ENCODE data around the gene HIRA. TPM values are rescaled to one million over a fixed set of nuclear protein-coding genes. Genes with fewer than 3 reads are reported as not detected.
A peak's percentile ranks its signal among the peaks of the same experiment; 100 is the strongest.

Gene HIRA
- total RNA-seq, 1 donor from 2014 or later = 36.2 TPM

- H3K4me1 ChIP-seq = no peaks in the 10 kb centered on the region
- DNase-seq (ENCODE audit: low spot score in 2 of 2) = no peak
- H3K4me3 ChIP-seq = no peak overlapping the region
- H3K27ac ChIP-seq = no peak overlapping the region
- TF ChIP-seq CTCF (IDR thresholded peaks at IDR 0.05) = no peak
- H3K36me3 ChIP-seq = no peaks in the 10 kb centered on the region
- no peaks in the 10 kb centered on the region for H3K27me3 ChIP-seq
- intact Hi-C loops (cut with DNase I) = no loop called here
- H3K9me3 ChIP-seq = no peaks in the 10 kb centered on the region
These were observed 127.7 kb downstream of the HIRA start for GRCh38 chr22:19303785-19304184.

GRCh38 chr22:19295733-19296132 lies 135.8 kb downstream of the HIRA start:
- intact Hi-C loops (cut with DNase I) = loop anchor here (10.0 kb wide), 2 partner anchors 419 to 559 kb away; partner anchors contain the start of genes GNB1L, RTL10 and SEPTIN5
- TF ChIP-seq CTCF (IDR thresholded peaks at IDR 0.05) = no peak

GRCh38 chr22:19292458-19293230 lies 138.9 kb downstream of the HIRA start:
- no peaks in the 10 kb centered on the region for H3K27me3 ChIP-seq
- H3K27ac ChIP-seq = peak overlapping the region in 1 of 2 donors; percentile 69
- H3K36me3 ChIP-seq = no peaks in the 10 kb centered on the region
- intact Hi-C loops (cut with DNase I) = loop anchor here (1.0 to 10.0 kb wide), 3 partner anchors 155 to 562 kb away; partner anchors contain the start of genes C22orf39, GNB1L, RTL10 and SEPTIN5
- no peak for TF ChIP-seq CTCF (IDR thresholded peaks at IDR 0.05)
- DNase-seq (ENCODE audit: low spot score in 2 of 2) = peak in 1 of 2 donors; percentile 62
- H3K9me3 ChIP-seq = no peaks in the 10 kb centered on the region
- peak overlapping the region; percentile 87 to 94 for H3K4me3 ChIP-seq
- H3K4me1 ChIP-seq = peaks cover 4 to 5% of the 10 kb centered on the region in 2 donors

More at GRCh38 chr22:19295733-19296132, 135.8 kb downstream of the HIRA start:
- H3K4me1 ChIP-seq = peaks cover 4 to 5% of the 10 kb centered on the region in 2 donors
- no peaks in the 10 kb centered on the region for H3K9me3 ChIP-seq
- H3K36me3 ChIP-seq = no peaks in the 10 kb centered on the region
- no peak overlapping the region for H3K27ac ChIP-seq
- DNase-seq (ENCODE audit: low spot score in 2 of 2) = no peak
- no peaks in the 10 kb centered on the region for H3K27me3 ChIP-seq
- no peak overlapping the region for H3K4me3 ChIP-seq

GRCh38 chr22:19291580-19292457 lies 139.7 kb downstream of the HIRA start, which contains the start of gene CLTCL1:
TSS of gene CLTCL1 (minus strand) at chr22:19291719. CDS start at chr22:19291641, 78 bp downstream.
- intact Hi-C loops (cut with DNase I) = loop anchor here (1.0 to 10.0 kb wide), 6 partner anchors 113 to 563 kb away; partner anchors contain the start of genes C22orf39, CDC45, GNB1L and MRPL40
- peak within 1 kb of the TSS; percentile 47 to 69 for H3K27ac ChIP-seq
- TF ChIP-seq CTCF (IDR thresholded peaks at IDR 0.05) = no peak

GRCh38 chr22:19291218-19291579 lies 140.3 kb downstream of the HIRA start:
- H3K27me3 ChIP-seq = no peaks in the 10 kb centered on the region
- DNase-seq (ENCODE audit: low spot score in 2 of 2) = peak in 1 of 2 donors; percentile 69
- peaks cover 4 to 5% of the 10 kb centered on the region in 2 donors for H3K4me1 ChIP-seq
- peak overlapping the region; percentile 47 to 69 for H3K27ac ChIP-seq
- H3K9me3 ChIP-seq = no peaks in the 10 kb centered on the region
- H3K36me3 ChIP-seq = no peaks in the 10 kb centered on the region
- TF ChIP-seq CTCF (IDR thresholded peaks at IDR 0.05) = no peak
- H3K4me3 ChIP-seq = peak overlapping the region; percentile 87 to 94
- intact Hi-C loops (cut with DNase I) = loop anchor here (1.0 to 10.0 kb wide), 5 partner anchors 112 to 564 kb away; partner anchors contain the start of genes CDC45, GNB1L, MRPL40 and RTL10

More at GRCh38 chr22:19291580-19292457, 139.7 kb downstream of the HIRA start, which contains the start of gene CLTCL1:
- Histone ChIP-seq H3K27me3 (no peaks in the 10 kb centered on the region), H3K4me1 (peaks cover 4 to 5% of the 10 kb centered on the region in 2 donors), H3K36me3 (no peaks in the 10 kb centered on the region), H3K4me3 (peak within 1 kb of the TSS; percentile 87 to 94), H3K9me3 (no peaks in the 10 kb centered on the region)
- peak in 1 of 2 donors; percentile 82 for DNase-seq (ENCODE audit: low spot score in 2 of 2)

Data from ascending aorta (tissue), 2 donors.